GM18511 (cell line): ENCODE results near the gene TTLL9.

Experiments
- ATAC-seq: cut with Tn5 transposase; IDR thresholded peaks from one replicate; pipeline ENCODE4 v1.9.1; 2021; ENCODE audit warnings: mild to moderate bottlenecking, moderate library complexity; ENCODE audit not compliant: unreplicated experiment

The TTLL9 gene

DNA sequence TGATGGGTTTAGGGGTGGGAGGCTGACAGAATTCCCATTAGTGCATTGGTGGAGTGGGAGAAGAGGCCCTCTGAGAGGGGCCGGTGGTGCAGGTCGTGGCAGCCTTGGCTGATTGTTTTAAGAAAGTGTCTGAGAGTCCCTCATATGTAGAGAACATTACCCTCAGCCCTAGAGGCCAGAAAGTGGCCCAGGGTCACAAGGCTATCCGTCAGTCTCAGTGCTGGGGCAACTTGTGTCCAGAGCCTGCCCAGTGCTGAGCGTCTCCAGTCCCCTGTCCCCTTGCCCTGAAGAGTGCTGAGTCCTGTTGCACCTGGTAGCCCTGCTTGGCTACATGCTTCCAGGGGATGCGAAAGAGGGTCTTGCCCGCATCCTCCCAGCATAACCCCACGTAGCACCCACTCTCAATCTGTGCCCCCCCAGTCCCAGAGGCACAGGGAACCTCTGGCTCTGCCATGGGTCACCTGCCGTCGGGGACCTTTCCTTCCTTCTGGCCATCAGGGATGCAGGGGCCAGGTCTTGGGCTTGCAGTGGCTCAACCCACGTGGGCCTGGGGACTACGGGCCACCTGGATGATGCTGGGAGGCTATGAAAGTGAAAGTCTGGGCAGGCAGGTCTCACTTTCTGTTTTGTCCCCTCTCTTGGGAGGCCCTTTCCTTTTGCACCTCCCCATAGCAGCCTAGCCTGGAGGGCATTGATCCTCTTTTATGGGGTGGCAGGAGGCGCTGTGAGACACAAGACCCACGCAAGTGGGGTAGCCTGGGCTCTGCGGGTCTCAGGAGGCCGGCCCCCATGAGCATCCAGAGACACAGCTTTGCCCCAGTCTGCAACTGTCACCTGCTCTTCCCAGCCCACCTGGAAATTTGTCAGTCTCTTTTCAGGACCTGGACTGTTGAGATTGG, 12.3 kb upstream of the TTLL9 start:
- ATAC-seq, result peak; percentile 89

DNA sequence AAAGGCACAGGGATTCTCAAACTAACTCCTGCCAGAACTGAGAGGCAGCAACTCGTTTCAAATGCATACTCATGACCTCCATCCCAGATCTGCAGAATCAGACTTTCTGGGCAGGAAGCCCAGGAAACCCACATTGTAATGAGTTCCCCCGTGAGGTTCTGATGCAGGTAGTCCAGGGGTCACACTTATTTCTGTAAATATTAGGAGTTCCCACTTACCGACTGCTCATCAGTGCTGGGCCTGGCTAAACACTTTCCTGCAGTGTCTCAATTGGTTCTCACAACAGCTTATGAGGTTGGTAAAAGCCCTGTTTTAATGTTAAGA, 11.7 kb upstream of the TTLL9 start:
- ATAC-seq, result no peak

DNA sequence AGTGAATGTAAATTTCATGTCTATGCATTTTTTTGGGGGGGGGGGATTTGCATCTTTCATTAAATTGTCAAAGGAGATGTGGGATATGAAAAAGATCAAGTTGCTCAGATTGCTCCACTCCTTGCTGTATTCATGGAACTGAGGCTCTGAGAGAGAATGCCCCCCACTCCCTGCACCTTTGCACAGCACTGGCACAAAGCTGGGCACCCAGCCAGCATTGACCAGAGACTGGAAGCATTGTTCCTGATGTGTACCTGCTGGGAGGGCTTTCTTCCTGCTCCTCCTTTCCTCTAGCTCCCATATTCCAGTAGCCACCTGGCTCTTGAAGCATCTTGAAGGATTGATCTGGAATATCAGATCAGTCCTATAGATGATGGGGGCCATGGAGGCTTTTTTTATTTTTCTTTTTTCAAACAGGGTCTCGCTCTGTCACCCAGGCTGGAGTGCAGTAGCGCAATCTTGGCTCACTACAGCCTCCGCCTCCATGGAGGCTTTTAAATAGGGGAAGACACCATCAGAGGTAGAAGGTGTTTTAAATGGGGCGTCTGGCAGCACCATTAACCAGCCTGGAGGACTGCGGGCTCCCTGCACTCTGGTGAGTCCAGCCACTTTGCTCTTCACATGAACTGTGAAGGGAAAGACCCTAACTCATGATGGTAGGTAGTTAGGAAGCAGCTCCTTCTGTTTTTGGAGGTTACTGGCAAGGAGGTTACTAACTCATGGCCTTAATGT, 11.0 kb upstream of the TTLL9 start:
- no peak for ATAC-seq

DNA sequence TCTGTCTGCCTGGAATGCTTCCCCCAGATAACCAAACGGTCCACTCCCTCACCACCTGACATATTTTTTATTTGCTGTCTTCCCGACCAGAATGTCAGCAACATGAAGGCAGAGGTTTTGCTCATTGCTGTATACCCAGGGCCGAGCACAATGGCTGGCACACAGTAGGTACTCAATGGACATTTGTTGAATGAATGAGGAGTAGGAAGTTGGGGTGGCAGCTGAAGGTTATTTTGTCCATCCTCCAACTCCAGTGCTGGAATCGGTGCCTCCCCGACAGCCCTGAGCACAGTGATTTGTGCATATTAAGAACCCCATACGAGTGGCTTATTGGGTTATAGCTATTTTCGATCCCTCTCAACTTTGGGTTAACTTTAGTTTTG, 10.4 kb upstream of the TTLL9 start:
- no peak for ATAC-seq

DNA sequence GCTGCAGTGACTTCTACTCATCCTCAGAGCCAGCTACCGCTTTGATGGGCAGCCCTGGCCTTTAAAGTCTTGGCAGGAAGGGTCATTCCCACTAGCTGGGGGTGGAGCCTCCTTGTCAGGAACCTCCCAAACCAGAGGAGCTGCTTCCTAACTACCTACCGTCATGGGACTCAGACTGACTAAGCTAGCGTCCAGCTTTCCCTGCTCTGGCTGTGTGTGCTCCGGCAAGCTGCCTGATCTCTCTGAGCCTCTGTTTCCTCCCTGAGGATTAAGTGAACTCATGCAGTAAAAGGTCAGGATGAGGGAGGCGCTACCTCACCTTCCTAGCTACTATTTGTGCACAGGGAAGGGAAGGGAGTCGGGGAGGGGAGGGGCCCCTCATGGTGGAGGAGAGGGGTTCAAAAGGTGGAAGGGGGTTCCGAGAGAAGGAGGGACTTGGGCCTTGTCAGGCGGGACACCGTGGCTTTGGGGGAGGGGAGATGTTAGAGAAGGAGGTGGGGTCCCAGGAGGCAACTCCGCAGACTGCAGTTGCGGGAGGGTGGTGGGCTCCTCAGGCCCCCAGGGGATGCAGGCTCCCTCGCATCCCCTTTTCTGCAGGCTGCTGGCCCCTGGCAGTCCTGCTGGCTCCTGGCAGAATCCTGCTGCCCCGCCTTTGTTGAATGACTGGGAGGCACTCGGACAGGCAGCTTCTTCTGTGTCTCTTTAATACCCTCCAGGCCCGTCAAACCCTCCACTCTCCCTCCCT, 9.9 kb upstream of the TTLL9 start:
- ATAC-seq, result no peak

DNA sequence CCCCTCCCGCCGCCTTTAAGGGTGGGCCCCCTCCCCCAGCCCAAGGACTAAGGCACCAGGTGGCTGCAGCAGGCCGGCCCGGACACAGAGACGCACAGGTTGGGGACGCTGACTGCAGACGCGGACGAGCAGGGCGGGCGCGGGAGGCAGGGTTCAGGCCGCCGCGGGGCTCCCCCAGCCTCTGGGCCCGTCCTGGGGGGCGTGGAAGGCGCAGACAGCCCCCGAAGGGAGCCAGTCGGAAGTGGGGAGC, 9.4 kb upstream of the TTLL9 start:
- ATAC-seq, result peak; percentile 29

DNA sequence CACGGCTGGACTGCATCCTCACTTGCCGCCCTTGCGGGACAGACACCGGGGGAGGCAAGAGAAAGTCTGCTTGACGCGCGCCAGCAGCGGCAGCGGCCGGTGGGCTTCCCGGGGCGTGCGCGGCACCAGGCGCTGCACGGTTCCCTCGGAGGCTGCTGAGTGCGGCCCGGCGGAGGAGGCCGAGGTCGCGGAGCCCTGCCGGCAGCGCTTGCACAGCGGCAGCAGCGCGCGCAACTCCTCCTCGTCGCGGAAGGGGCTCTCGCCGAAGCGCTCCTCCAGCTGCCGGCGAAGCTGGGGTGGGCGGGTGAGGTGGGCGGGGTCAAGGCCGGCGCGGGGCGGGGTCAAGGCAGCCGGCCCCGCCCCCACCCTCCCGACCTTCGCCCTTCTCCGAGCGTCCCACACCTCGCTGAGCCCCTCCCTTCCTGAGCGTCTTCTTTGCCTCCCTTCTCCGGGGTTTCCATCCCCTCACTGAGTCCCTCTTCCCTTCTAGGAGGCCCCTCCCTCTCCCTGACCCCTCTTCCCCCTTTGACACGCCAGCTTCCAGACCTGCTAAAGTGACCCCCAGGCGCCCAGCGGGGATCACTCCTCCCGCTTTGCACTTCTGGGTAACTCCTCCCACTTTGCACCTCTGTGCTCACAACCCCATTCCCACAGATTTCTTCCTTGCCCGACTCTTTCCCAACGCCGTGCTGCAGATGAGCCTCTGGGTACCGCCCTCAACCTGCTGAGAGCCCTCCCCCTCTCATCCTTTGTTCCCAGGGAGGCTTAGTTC, 8.9 kb upstream of the TTLL9 start:
- ATAC-seq, result peak; percentile 66

DNA sequence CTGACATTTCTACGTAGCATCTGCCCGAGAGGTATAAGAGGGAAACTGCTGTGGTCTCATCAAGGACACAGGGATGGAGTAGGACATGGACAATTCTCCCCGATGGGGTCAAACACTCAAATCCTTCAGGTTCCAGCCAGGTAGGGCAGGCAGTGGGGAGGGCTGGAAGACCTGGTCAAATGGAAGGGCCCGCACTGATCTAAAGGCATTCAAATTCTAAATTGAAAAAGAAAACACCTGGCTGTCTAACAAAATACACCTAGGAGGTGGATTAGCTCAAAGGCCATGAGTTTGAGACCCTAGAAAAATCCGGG, 8.3 kb upstream of the TTLL9 start:
- ATAC-seq, result no peak

DNA sequence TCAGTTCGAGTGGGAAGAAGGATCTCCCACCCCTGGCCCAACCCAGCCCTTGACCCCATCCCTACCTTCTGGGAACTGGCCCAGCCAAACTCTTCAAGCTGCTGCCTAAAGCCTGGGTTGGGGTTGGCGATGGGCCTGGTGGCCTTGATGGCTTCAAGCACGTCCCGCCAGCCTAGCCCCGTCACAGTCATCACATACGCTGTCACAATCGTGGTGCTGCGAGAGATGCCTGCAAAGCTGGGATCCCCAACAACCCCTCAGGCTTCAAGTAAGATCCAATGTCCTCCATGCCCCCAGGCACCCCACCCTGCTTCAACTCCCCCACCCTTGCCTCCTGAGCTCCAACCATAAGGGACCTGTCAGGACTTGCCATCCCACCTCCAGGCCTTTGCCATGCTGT, 7.9 kb upstream of the TTLL9 start:
- ATAC-seq, result no peak

DNA sequence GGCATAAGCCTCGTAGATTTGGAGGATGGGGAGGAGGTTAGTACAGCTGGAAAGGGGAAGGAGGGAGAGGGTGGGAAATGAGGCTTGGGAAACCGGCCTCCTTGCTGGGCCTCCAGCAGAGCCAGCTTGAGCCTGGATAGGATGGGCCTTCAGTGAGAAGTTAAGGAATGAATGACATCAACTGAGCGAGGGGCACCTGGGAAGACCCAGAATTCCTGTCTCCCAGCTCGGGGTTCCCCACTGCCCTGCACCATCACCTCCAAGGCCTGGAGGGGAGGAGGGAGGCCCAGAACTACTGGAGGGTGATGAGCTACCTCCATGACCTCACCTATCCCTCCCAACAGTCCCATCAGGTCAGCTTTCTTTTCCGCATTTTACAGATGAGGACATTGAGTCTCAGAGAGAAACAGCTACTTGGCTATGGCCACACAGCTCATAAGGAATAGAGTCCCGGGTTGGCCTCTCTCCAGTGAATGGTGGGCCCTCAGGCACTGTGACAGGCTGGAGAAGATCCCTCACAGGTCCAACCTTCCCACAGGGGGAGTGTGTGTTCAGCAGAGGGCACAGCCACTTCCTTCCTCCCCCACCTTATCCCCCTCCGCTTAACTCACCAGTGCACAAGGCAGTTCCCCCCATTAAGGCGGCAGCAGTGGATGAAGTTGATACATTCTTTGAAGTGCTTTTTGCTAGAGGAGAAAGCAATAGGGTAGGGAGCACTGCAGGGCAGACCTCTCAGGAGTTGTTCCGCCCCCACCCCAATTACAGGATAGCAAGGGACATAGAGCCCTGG, 6.9 kb upstream of the TTLL9 start:
- ATAC-seq, result no peak

DNA sequence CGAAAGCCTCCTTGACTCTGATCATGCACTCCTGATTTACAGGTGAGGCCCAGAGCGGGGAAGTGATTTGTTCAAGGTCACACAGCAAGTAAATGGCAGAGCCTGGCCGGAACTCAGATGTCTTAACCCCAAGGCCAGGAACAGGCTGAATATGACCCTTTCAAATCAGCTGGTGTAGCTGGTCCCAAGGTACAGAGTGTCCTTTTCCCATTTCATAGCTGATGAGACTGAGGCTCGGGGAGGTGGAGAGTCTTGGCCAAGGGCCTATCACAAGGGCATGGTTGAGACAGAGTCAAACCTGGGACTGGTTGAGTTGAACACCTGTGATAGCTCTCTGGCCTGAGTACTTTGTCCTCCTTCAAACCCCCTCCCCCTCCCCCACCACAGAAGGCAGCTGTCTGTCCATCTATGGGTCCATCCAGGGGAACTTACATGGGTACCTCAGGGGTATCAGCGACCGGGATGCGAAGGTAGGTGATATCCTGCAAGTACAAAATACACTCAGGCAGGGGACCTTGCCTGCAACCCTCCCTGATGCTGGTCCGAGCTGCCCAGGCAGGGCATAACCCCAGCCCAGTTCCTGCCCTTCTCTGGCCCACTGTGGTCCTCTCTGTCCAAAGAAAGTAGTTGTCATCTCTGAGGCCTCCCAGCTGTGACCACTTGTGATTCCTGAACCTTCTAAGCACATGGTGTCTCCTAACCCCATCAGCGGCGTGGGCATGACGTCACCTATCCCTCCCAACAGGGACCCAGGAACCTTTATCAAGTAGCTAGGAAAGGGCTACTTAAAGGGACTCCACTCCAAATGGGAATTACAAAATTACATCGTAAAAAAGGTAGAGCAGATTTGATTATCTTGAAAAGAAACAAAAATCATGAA, 5.7 kb upstream of the TTLL9 start:
- ATAC-seq, result no peak

DNA sequence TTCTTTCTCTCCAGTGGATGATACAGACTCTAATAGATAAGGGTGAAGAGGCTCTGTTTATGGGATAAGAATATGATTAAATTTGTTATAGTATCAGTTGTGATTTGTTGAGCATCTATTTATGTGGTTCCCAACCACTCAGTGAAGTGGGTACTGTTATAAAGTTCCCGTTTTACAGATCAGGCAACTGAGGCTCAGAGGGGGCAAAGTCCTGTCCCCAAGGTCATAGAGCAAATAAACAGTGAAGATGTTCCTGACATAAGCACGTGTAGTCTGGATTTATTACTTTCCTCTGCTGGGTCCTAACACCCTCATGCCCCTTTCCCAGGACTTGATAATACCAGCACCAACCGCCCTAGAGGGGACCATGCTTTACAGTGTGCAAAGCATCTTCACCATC, 4.2 kb upstream of the TTLL9 start:
- ATAC-seq, result no peak

DNA sequence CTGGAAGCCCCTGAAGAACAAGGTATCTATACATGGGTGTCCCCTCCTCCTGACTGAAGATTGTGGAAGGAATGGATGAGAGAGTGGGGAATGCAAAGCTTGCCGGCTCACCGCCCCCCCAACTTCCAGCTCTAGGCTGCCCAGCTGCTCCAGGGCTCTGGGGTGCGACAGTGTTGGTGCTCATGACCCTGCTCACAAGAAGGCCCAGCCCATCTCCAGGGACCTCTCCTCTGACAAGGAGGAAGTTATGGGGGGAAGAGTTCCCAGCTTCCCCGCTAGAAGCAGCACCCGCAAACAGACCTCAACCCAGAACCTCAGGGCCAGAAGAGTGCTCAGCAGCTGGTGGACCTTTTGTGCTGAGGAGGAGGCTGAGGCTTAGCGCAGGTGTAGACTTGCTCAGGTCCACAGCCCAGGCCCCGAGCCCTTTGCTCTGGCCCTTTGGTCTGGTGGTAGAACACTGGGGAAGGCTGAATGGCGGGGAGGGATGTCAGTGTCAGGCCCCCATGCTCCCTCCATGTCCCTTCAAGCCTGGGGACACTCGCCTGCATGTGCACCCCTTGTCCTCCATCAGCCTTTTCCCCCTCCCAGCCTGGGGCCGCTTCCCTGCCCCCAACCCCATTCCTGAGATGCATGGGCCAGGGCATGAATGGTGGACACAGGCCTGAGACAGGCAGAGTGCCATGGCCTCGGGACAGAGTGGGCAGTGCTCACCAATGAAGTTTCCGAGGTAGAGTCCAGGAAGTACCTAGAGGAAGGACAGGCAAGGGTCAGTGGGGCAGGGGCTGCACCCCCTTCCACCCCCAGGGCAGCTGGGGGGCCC, 1.4 kb upstream of the TTLL9 start:
- no peak for ATAC-seq

DNA sequence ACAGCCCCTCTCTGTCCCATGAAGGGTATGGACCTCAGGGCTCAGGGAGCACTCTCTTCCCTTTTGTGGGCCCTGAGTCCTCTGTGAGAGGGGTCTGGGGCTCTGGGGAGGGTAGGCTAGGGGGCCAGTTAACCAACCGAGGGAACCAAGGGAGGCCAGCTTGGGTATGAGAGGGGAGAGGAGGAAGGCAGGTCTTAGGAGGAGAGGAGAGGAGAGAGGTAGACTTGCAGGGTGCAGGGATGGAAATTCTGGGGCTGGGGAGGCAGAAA, 827 bp upstream of the TTLL9 start:
- ATAC-seq, result no peak

DNA sequence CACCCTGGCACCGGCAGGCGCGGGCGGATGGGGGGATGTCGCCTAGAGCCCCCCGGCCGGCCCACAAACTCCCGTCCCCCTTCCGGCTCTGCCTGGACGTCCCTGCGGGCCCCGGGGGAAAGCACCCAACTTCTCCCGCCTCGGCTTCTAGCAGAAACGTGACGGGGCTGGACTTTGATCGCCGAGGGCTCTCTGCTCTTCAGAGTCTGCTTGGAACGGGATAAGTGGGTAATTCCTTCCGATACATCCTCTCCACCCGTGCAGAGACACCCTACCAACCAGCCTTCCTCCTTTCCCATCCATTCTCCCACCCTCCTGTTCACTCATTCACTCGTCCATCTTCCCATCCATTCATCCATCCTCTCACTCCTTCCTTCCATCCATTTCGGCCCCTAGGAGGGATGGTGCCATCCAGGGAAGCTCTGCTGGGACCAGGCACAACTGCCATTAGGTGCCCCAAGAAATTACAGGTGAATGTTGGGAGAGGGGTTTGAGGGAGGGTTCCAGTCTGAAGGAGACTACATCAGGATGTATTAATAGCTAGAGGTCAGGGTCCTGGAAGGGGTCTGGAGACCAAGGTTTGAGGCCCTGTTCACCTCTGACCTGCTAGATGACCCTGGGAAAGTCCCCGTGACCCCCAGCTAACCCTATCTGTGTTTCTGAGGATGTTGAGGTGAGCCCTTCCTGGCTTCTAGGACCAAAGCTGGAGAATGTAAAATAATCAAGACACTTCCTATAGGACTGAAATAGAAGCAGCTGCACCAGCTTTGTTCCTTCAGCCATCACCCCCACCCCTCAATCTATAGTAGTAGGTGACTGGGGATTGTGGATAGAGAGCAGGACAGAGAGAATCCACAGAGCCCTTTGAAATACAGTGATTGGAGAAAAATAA, 538 bp downstream of the TTLL9 start:
- ATAC-seq, result no peak

DNA sequence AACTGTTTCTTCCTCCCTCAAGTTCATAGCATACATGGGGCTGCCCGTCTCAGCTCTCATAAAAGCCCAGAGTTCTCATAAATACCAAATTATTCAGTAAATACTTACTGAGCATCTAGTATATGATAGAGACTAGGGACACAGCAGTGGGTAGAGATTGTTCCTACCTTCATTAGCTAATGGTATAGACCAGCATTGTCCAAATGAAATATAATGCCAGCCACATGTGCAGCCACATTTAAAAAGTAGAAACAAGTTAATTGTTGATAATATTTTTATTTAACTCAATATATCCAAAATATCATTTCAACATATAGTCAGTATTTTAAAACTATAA, 1.2 kb downstream of the TTLL9 start:
- ATAC-seq, result no peak

DNA sequence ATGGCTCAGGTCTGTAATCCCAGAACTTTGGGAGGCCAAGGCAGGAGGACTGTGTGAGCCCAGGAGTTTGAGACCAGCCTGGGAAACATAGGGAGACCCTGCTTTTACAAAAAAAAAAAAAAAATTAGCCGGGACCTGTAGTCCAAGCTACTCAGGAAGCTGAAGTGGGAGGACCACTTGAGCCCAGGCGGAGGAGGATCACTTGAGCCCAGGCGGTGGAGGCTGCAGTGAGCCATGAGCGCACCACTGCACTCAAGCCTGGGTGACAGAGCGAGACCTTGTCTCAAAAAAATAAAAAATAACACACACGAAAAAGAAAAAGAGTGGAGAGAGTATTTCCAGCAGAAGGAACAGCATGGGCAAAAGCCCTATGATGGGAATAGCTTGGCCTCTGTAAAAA, 2.0 kb downstream of the TTLL9 start:
- no peak for ATAC-seq

DNA sequence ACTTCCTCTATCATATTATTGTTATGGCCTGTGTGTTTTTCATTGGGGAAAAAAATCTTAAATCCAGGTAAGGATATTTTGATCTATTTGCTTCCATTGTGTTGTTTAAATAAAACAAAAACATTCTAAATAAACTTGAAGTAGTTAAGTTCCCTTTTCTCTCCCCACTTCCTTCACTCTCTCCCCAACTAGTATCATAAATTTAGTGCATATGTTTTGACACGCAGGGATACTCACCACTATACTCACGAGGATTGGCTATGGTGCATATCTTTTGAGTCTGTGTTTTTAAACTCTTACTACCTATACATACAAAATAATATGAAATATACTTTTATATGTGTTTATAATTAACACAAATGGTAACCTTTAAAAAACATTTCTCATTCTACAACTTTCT, 5.2 kb downstream of the TTLL9 start:
- no peak for ATAC-seq
